DOHH2 (cell line): Measurements from ENCODE around the gene SAMHD1.

Experiments
- H3F3A ChIP-seq: fragments of 200-600 bp; sonication (generic), shearing (Covaris generic); 2 replicates; pipeline ENCODE4 v1.6.0; 2016; ENCODE audit warnings: antibody characterized with exemption, mild to moderate bottlenecking; ENCODE audit not compliant: control insufficient read depth, insufficient read depth
- H3K27ac ChIP-seq: fragments of 200-600 bp; sonication (generic); 2 replicates; pipeline ENCODE4 v1.5.1; 2014; ENCODE audit warnings: low read depth, mild to moderate bottlenecking, low read length, moderate library complexity
- H3K27me3 ChIP-seq: fragments of 200-600 bp; sonication (generic); 2 replicates; pipeline ENCODE4 v1.6.1; 2014; ENCODE audit warnings: mild to moderate bottlenecking, low read length, mixed read lengths; ENCODE audit not compliant: control insufficient read depth
- H3K36me3 ChIP-seq: fragments of 200-600 bp; sonication (generic); 2 replicates; pipeline ENCODE4 v1.6.1; 2014; ENCODE audit warnings: mild to moderate bottlenecking, low read length, moderate library complexity, mixed read lengths; ENCODE audit not compliant: control insufficient read depth
- H3K4me1 ChIP-seq: fragments of 200-600 bp; sonication (generic); 2 replicates; pipeline ENCODE4 v1.6.1; 2014; ENCODE audit warnings: mild to moderate bottlenecking, low read length, mixed read lengths; ENCODE audit not compliant: control insufficient read depth
- H3K4me2 ChIP-seq: fragments of 200-600 bp; sonication (generic); 2 replicates; pipeline ENCODE4 v1.6.0; 2014; ENCODE audit warnings: mild to moderate bottlenecking, low read length, moderate library complexity
- H3K4me3 ChIP-seq: fragments of 200-600 bp; sonication (generic); 2 replicates; pipeline ENCODE4 v1.5.1; 2014; ENCODE audit warnings: mild to moderate bottlenecking, low read length, mixed read lengths
- H3K79me2 ChIP-seq: fragments of 200-600 bp; sonication (generic); 2 replicates; pipeline ENCODE4 v1.6.1; 2014; ENCODE audit warnings: mild to moderate bottlenecking, low read length, mixed read lengths; ENCODE audit not compliant: control insufficient read depth
- H3K9me2 ChIP-seq: fragments of 200-600 bp; sonication (generic); replicated peaks from 2 replicates; pipeline ENCODE4 v1.6.1; 2014; ENCODE audit warnings: mild to moderate bottlenecking, low read length, mixed read lengths; ENCODE audit not compliant: control insufficient read depth
- H3K9me3 ChIP-seq: fragments of 200-600 bp; sonication (generic); 2 replicates; pipeline ENCODE4 v1.6.1; 2014; ENCODE audit warnings: antibody characterized with exemption, low read length, mixed read lengths; ENCODE audit not compliant: control insufficient read depth, insufficient read depth
- H4K20me1 ChIP-seq: fragments of 200-600 bp; sonication (generic); 2 replicates; pipeline ENCODE4 v1.6.0; 2014; ENCODE audit warnings: low read depth, mild to moderate bottlenecking, antibody characterized with exemption, low read length, moderate library complexity; ENCODE audit not compliant: control insufficient read depth, insufficient read depth
- CTCF ChIP-seq: fragments of 200-600 bp; sonication (generic); IDR thresholded peaks from one replicate; pipeline ENCODE4 v1.5.1; 2014; ENCODE audit warnings: antibody characterized with exemption, mild to moderate bottlenecking, low read depth, low read length; ENCODE audit not compliant: poor library complexity, severe bottlenecking
- EZH2phosphoT487 ChIP-seq: fragments of 200-600 bp; sonication (generic); IDR thresholded peaks from 2 replicates; pipeline ENCODE4 v1.6.1; 2017; ENCODE audit warnings: borderline replicate concordance, mild to moderate bottlenecking, antibody characterized with exemption, low read length, moderate library complexity, mixed read lengths

SAMHD1 gene

GRCh38 chr20:36920334-36920730 lies 31.2 kb downstream of the SAMHD1 start:
- no peak overlapping the region for H3K4me3 ChIP-seq
- no peaks in the 10 kb centered on the region for H3K79me2 ChIP-seq
- no peaks in the 10 kb centered on the region for H3K9me2 ChIP-seq
- H3K36me3 ChIP-seq: peaks cover 25% of the 10 kb centered on the region
- no peaks in the 10 kb centered on the region for H4K20me1 ChIP-seq
- H3K27me3 ChIP-seq: no peaks in the 10 kb centered on the region
- TF ChIP-seq EZH2phosphoT487 (no peak), CTCF (no peak)
- H3F3A ChIP-seq: peaks cover 4% of the 10 kb centered on the region; the same call in 1 of the 2 replicates
- no peak overlapping the region for H3K27ac ChIP-seq
- H3K9me3 ChIP-seq: no peaks in the 10 kb centered on the region
- H3K4me2 ChIP-seq: no peak overlapping the region
- H3K4me1 ChIP-seq: peaks cover 4% of the 10 kb centered on the region; the same call in 1 of the 2 replicates

- H3K9me2 ChIP-seq: no peaks in the 10 kb centered on the region
- H4K20me1 ChIP-seq: no peaks in the 10 kb centered on the region
- H3K27me3 ChIP-seq: no peaks in the 10 kb centered on the region
- no peaks in the 10 kb centered on the region for H3K9me3 ChIP-seq
- no peaks in the 10 kb centered on the region for H3K79me2 ChIP-seq
- peaks cover 4% of the 10 kb centered on the region; the same call in 1 of the 2 replicates for H3F3A ChIP-seq
- H3K4me1 ChIP-seq: peaks cover 4% of the 10 kb centered on the region; the same call in 1 of the 2 replicates
- peaks cover 28% of the 10 kb centered on the region for H3K36me3 ChIP-seq
- TF ChIP-seq EZH2phosphoT487: no peak
- TF ChIP-seq CTCF: peak; percentile 59
- H3K4me3 ChIP-seq: no peak overlapping the region
- no peak overlapping the region for H3K27ac ChIP-seq
- H3K4me2 ChIP-seq: no peak overlapping the region
Observed at GRCh38 chr20:36919715-36920333, 31.7 kb downstream of the SAMHD1 start.

- no peak overlapping the region for H3K4me3 ChIP-seq
- TF ChIP-seq EZH2phosphoT487 (no peak), CTCF (no peak)
- peaks cover 4% of the 10 kb centered on the region; the same call in 1 of the 2 replicates for H3K4me1 ChIP-seq
- peaks cover 34% of the 10 kb centered on the region for H3K36me3 ChIP-seq
- H3K9me3 ChIP-seq: no peaks in the 10 kb centered on the region
- no peak overlapping the region for H3K27ac ChIP-seq
- no peak overlapping the region for H3K4me2 ChIP-seq
- no peaks in the 10 kb centered on the region for H3K27me3 ChIP-seq
- no peaks in the 10 kb centered on the region; the same call in 1 of the 2 replicates for H3F3A ChIP-seq
- no peaks in the 10 kb centered on the region for H3K79me2 ChIP-seq
- H4K20me1 ChIP-seq: no peaks in the 10 kb centered on the region
- no peaks in the 10 kb centered on the region for H3K9me2 ChIP-seq
Observed at GRCh38 chr20:36917943-36918342, 33.6 kb downstream of the SAMHD1 start.
